PC-9 (cell line): ENCODE data around the gene PAIP1.
"Not testable (repeated sequence)": the region's sequence is repeated elsewhere in the genome, so short reads cannot be mapped to it uniquely, and the experiment has no call there.

Source experiments
- EZH2 ChIP-seq: fragments of 200-600 bp; sonication (generic); IDR thresholded peaks from 2 replicates; pipeline ENCODE4 v1.8.0; 2017; ENCODE audit warnings: antibody characterized with exemption, low read depth
- TF ChIP-seq, protein P1 (sequence below): fragments of 200-600 bp; sonication (generic); conservative IDR thresholded peaks from 2 replicates; pipeline ENCODE4 v1.6.1; 2017; ENCODE audit warnings: mixed run types, antibody characterized with exemption, mild to moderate bottlenecking, moderate library complexity

DNA sequence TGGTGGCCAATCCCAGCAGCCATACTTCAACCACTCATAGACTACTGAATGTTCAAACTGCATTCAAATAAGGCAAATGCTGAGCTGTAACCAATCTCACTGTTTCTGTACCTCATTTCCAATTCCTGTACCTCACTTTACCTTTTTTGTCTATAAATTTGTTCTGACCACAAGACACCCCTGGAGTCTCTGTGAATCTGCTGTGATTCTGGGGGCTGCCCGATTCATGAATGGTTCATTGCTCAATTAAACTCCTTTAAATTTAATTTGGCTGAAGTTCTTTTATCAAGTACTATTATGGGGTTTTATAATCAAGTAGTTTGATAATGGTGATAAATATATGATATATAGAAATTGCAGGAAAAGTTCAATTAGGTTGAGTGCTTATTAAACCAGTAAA is 42.0 kb upstream of the PAIP1 start:
- TF ChIP-seq, protein P1, sequence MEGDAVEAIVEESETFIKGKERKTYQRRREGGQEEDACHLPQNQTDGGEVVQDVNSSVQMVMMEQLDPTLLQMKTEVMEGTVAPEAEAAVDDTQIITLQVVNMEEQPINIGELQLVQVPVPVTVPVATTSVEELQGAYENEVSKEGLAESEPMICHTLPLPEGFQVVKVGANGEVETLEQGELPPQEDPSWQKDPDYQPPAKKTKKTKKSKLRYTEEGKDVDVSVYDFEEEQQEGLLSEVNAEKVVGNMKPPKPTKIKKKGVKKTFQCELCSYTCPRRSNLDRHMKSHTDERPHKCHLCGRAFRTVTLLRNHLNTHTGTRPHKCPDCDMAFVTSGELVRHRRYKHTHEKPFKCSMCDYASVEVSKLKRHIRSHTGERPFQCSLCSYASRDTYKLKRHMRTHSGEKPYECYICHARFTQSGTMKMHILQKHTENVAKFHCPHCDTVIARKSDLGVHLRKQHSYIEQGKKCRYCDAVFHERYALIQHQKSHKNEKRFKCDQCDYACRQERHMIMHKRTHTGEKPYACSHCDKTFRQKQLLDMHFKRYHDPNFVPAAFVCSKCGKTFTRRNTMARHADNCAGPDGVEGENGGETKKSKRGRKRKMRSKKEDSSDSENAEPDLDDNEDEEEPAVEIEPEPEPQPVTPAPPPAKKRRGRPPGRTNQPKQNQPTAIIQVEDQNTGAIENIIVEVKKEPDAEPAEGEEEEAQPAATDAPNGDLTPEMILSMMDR = not testable (repeated sequence)
- not testable (repeated sequence) for TF ChIP-seq EZH2
